ENCODE results near the gene ADAMTS2. TPM values are rescaled to one million over a fixed set of nuclear protein-coding genes. Genes with fewer than 3 reads are reported as not detected.

ADAMTS2 gene
- total RNA-seq, 1 donor from 2014 or later = 7.7 TPM

DNA sequence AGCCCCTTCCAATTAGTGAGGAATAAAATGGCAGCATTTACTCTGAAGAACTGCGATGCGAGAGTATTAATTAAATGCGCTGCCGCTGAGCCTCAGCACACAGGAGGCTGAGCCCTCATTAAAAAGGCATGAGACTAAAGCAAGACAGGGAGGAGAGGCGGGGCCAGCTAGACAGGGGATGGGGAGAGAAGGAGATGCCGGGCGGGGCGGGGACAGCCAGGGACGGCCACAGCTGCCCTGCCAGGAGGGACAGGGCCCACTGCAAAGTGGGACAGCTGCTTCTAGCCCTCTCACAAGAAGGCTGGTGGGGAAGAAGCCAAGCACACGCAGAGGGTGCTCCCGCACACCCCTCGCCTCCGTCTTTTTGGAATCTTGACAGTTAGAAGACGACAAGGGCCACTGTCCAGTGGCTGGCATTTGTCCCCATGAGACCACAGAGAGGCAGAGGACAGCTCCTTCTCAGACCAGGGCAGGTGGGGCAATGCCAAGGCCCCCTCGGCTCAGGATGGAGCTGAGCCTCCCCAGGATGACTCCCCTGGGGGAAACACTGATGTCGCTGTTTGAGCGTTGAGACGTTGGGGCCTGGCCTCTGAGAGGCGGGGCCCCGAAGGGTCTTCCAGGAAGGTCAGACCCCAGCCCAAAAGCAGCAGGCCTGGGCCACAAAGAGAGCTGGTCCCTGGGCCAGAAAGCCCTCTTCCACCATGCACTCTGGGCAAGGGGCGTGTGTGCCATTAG, 26.9 kb downstream of the ADAMTS2 start:
- no peak for DNase-seq (ENCODE audit: extremely low spot score, unreplicated experiment)
- no peak overlapping the region for H3K27ac Mint-ChIP-seq
- TF ChIP-seq, protein P1, sequence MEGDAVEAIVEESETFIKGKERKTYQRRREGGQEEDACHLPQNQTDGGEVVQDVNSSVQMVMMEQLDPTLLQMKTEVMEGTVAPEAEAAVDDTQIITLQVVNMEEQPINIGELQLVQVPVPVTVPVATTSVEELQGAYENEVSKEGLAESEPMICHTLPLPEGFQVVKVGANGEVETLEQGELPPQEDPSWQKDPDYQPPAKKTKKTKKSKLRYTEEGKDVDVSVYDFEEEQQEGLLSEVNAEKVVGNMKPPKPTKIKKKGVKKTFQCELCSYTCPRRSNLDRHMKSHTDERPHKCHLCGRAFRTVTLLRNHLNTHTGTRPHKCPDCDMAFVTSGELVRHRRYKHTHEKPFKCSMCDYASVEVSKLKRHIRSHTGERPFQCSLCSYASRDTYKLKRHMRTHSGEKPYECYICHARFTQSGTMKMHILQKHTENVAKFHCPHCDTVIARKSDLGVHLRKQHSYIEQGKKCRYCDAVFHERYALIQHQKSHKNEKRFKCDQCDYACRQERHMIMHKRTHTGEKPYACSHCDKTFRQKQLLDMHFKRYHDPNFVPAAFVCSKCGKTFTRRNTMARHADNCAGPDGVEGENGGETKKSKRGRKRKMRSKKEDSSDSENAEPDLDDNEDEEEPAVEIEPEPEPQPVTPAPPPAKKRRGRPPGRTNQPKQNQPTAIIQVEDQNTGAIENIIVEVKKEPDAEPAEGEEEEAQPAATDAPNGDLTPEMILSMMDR (conservative IDR thresholded peaks at IDR 0.05) = no peak

DNA sequence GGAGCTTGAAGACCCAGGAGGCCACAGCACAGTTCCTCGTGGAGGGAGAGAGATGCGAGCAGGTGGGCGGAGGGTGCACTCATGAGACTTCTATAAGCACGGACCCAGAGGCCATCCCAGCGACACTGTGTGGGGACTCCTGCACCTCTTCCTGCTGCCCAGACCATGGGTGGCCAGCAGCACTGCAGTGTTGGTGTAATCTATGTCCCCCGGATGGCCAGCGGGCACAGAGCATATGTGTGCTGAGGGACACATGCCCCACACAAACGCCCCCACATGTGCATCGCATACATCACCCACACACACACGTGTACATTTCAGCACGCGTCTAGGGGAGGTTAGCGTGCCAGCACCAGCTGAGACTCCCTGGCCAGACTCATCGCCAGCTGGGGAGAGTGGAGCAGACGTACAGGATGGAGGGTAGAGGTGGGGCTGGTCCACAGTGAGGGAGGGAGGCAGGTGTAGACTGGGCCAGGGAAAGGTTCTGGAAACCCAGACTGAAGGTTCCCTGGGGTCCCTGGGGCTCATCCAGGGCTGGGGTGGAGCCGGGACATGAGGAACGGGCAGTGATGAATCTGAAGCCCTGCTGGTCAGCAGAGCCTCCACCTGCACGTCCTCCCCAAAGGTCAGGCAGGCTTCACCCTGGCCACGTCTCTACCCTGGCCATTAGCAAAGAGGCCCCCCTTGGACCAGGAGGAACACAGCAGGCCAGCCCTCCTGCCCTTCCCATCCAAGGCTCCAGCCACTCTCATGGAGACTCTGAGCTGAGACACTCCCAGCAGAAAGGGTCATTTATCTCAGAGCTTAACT, 27.6 kb downstream of the ADAMTS2 start:
- Mint-ChIP-seq H3K27ac (no peak overlapping the region), H3K4me1 (ENCODE audit: unreplicated experiment) (peaks cover 28% of the 10 kb centered on the region), H3K4me3 (no peak overlapping the region), H3K36me3 (peaks cover 5% of the 10 kb centered on the region), H3K9me3 (peaks cover 5% of the 10 kb centered on the region), H3K27me3 (peaks cover 9% of the 10 kb centered on the region)
- DNase-seq (ENCODE audit: extremely low spot score, unreplicated experiment) = no peak
- TF ChIP-seq, protein P1 (conservative IDR thresholded peaks at IDR 0.05) = no peak

More for the DNA sequence above, 26.9 kb downstream of the ADAMTS2 start:
- no peak overlapping the region for H3K4me3 Mint-ChIP-seq
- peaks cover 5% of the 10 kb centered on the region for H3K9me3 Mint-ChIP-seq
- H3K36me3 Mint-ChIP-seq = peaks cover 5% of the 10 kb centered on the region
- H3K27me3 Mint-ChIP-seq = peaks cover 9% of the 10 kb centered on the region
- peaks cover 27% of the 10 kb centered on the region for H3K4me1 Mint-ChIP-seq (ENCODE audit: unreplicated experiment)

DNA sequence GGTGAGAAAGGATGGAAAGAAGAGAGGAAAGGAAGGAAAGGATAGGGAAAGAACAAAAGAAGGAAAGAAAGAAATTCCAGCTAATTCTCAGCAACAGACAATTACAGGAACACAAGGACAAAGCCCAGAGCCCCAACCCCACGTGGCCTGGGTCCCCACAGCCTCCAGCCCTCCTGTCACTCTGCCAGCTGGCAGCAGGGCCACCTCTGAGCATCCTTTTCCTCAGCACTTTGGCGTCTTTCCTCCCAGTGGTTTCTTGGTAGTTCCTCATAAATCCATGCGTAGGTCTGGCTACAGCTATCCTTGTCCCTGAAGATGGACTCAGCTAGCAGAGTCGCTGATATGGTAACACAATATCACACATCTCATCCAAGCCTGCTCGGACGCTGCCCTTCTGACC, 28.3 kb downstream of the ADAMTS2 start:
- H3K4me1 Mint-ChIP-seq (ENCODE audit: unreplicated experiment) = peaks cover 26% of the 10 kb centered on the region
- TF ChIP-seq, protein P1 (conservative IDR thresholded peaks at IDR 0.05) = no peak
- no peak for DNase-seq (ENCODE audit: extremely low spot score, unreplicated experiment)
- H3K36me3 Mint-ChIP-seq = peaks cover 5% of the 10 kb centered on the region
- H3K27ac Mint-ChIP-seq = no peak overlapping the region
- H3K9me3 Mint-ChIP-seq = peaks cover 5% of the 10 kb centered on the region
- no peak overlapping the region for H3K4me3 Mint-ChIP-seq
- peaks cover 9% of the 10 kb centered on the region for H3K27me3 Mint-ChIP-seq

DNA sequence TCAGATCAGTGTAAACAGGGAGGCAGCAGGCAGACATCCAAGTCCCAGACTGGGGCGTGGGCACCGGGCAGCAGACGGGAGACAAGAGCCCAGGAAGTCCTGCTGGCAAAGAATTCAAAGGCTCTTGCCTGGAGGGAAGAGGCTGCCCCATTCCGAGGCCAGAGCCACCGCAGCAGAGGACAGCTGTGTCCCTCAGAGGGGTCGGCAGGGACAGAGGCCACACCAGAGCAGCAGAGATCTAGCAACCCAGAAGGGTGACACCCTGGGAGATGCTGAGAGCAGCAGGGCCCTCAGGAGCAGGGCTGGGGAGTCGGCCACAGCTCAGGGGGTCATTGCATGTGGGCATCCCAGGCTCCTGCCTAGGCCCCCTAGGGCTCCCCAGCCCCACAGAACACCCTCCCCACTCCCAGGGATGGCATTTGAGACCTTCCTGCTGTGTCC, 29.1 kb downstream of the ADAMTS2 start:
- Mint-ChIP-seq H3K27ac (no peak overlapping the region), H3K4me1 (ENCODE audit: unreplicated experiment) (peaks cover 25% of the 10 kb centered on the region), H3K4me3 (no peak overlapping the region), H3K9me3 (peaks cover 5% of the 10 kb centered on the region), H3K36me3 (peaks cover 5% of the 10 kb centered on the region), H3K27me3 (peaks cover 5% of the 10 kb centered on the region)
- DNase-seq (ENCODE audit: extremely low spot score, unreplicated experiment) = no peak
- TF ChIP-seq, protein P1 (conservative IDR thresholded peaks at IDR 0.05) = no peak

DNA sequence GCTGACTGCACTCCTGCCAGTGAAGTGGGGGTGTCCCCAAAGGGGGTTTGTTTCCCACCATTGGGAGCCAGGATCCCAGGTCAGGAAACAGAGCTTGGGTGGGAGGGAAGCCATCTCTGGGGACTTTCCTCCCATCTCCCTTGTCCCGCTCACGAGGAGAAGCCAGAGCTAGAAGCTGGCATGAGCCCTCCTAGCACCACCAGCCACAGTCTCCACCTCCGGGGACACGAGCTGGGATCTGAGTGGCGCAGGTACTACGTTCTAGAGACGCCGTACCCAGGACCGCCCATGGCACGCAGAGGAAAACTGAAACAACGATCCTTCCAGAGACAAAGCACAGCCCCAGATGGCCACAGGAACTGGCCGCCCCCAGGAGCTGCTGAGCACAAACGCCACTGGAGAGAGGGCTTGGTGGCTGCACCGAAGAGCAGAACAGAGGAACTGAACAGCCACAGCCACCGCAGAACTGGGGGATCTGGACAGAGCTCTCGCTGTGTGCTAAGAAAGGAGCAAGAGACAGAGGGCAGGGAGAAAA, 29.8 kb downstream of the ADAMTS2 start:
- H3K4me3 Mint-ChIP-seq = no peak overlapping the region
- H3K4me1 Mint-ChIP-seq (ENCODE audit: unreplicated experiment) = peaks cover 25% of the 10 kb centered on the region
- H3K36me3 Mint-ChIP-seq = peaks cover 5% of the 10 kb centered on the region
- DNase-seq (ENCODE audit: extremely low spot score, unreplicated experiment) = no peak
- peaks cover 3% of the 10 kb centered on the region for H3K27me3 Mint-ChIP-seq
- no peak overlapping the region for H3K27ac Mint-ChIP-seq
- peaks cover 5% of the 10 kb centered on the region for H3K9me3 Mint-ChIP-seq
- TF ChIP-seq, protein P1 (conservative IDR thresholded peaks at IDR 0.05) = no peak
